Midbrain (tissue), 1 donor: Measurements from ENCODE around the gene LEP.

Source experiments
- DNase-seq: peaks from one replicate; lab custom pipeline; 2025; lab: John Stamatoyannopoulos, UW

The LEP gene

GRCh38 chr7:128247108-128247507, 6.0 kb downstream of the LEP start:
- DNase-seq, result no peak

DNA sequence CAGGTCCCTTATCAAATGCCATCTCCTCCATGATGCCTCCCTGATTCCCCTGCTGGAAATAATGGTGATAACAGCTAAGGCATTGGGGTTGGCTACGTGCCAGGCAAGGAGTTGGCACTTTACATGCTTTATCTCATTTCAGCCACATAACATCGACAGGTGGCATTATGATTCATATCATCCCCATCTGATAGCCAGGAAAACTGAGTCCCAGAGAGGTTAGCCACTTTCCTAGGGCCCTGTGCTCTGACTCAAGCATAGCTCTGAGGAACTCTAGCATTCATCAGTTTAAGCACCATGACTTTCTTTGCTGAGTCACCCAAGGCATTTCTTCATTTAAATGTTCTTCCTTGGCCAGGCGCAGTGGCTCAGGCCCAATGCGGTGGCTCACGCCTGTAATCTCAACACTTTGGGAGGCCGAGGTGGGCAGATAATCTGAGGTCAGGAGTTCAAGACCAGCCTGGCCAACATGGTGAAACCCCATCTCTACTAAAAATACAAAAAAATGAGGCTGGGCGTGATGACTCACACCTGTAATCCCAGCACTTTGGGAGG, 6.6 kb downstream of the LEP start:
- DNase-seq, result no peak

DNA sequence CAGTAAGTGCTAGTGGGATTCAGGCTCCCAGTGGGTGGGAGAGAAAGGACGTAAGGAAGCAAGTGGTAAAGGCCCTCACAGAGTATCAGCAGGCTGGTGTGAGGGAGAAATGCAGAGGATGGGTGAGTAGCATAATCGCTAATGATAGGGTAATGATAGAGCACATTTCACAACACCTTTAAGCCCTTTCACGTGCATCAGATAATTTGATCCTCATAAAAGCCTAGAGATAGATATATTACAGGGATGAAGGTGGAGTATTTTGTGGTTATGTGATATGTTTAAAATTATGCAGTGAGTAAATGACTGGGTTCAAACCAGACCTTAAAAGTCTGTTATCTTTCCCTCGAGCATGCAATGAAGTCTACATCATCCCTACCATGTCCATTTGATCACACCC, 10.3 kb downstream of the LEP start:
- no peak for DNase-seq

DNA sequence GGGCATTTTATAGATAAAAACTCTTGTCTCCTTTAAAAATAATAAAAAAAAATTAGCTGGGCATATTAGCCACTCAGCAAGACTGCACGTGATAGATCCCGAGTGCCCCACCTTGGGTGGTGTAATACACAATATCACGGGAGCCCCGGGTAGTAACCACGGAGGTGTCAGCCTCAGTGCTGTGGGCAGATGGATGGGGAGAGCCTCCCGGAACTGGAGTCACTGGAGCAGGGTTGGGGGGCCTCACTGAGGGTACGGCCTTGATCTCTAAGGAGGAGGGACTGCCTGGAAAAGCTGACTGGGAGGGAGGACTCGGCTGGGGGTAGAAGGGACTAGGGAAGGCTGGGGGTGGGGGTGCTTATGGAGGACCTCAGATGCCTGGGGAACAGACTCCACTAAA, 12.6 kb downstream of the LEP start:
- no peak for DNase-seq

GRCh38 chr7:128254470-128254869, 13.4 kb downstream of the LEP start:
- no peak for DNase-seq

- no peak for DNase-seq
Observed at GRCh38 chr7:128255271-128255670, 14.2 kb downstream of the LEP start.

GRCh38 chr7:128257458-128257857, 16.4 kb downstream of the LEP start:
- DNase-seq, result no peak

DNA sequence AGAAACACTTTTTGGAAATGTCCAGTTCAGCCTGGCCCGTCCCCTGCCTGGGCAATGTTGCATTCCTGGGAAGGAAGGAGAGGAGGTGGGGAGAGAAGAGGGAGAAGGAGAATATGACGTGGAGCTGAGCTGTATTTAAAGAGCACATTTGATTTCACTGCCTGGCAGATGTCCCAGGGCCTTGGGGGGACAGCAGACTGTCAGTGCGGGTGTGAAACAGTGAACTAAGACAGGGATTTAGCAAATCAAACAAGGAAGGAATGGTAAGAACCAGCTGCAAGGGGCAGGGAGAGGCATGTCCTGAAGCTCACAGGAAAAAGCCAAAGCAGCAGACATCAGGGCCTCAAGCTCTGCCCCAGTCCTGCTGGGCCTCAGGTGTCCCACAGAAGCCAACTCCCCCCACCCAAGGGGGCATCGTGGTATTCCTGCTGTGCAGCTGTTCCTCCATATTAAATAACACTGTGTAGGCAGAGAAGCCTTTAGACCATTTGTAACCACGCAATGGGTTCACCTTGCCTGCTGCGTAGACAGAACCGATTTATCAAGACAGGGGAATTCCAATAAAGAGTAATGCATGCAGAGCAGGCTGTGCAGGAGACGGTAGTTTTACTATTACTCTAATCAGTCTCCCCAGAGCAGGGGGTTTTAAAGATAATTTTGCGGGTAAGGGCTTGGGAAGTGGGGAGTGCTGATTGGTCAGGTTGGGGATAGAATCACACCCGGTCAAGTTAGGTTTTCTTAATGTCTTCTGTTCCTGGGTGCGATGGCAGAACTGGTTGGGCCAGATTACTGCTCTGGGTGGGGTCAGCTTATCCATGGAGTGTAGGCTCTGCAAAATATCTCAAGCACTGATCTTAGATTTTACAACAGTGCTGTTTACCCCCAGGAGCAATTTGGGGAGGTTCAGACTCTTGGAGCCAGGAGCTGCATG, 18.3 kb downstream of the LEP start:
- no peak for DNase-seq

DNA sequence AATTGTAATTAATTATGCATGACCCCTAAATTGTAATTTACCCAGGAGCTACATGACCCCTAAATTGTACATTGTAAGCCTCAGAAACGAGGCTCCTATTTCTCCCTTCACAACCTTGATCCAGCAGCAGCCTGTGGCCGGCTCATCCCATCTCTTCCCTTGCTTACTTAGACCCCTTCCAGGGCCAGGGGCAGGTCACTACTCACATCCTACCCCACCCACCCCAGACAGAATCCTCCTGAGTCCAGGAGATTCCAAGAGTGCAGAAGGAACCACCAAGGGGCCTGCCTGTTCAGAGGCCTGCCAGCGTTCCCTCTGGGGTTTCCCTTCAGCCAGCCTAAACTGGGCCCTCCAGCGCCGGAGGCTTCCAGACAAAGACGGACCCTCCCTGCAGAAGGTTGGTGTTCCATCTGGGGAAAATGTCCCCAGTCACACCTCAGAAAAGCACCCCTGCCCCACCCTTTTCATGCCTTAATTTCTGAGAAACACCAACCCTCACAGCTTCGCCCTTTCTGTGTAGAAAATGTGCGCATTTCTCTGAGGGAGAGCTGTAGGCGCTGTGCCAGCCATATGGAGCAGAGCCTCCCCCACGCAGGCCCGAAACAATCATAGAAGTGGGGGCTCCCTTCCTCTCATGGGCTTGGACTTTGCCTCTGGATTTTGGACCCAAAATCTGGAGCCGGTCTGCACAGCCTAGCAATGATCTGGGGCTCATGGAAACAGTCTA, 19.2 kb downstream of the LEP start:
- no peak for DNase-seq

DNA sequence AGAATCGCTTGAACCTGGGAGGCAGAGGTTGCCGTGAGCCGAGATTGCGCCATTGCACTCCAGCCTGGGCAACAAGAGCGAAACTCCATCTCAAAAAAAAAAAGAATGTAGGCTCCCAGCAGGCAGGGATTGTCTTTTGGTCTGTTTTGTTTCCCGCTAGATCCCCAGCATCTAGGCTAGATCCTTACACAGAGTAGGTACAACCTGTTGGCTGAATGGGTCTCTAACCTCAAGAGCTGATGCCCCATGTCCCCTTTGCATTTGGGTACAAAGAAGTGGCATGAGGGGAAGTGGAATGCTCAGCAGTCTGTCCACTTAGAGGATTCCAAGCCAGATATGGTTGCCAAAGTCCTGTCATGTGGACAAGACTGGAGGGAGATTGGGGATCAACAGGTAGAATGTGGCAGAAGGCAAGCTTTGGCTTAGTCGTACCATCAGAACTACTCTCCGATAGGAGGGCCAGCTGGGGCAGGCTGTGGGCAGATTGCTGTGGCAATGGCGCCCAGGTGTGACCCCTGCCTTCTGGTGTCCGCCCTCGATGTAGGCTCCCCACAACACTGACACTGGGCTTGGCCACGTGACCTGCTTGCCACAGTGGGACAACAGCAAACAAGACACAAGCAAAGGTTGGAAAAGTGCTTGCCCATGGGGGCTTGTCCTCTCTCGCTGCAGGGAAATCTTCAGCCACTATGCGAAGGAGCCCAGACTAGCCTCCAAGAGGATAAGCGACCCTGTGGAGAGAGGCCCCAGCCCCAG, 21.4 kb downstream of the LEP start:
- DNase-seq, result no peak

DNA sequence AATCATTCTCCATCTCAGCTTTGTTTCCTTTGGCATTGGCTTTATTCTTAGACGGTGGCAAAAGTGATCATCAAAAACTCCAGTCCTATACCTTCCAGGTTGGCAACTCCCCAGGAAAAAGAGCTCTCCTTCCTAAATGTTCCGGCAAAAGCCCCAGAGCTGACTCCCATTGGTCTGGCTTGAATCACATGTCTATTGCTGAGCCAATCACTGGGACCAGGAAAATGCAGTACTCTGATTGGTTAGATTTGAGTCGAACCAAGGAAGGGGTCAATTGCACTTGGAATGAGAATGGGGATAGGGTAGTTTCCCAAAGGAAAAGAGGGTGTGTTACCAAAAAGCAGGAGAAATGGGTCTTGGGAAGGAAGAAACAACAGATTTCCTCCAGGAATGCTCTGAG, 22.3 kb downstream of the LEP start:
- no peak for DNase-seq

DNA sequence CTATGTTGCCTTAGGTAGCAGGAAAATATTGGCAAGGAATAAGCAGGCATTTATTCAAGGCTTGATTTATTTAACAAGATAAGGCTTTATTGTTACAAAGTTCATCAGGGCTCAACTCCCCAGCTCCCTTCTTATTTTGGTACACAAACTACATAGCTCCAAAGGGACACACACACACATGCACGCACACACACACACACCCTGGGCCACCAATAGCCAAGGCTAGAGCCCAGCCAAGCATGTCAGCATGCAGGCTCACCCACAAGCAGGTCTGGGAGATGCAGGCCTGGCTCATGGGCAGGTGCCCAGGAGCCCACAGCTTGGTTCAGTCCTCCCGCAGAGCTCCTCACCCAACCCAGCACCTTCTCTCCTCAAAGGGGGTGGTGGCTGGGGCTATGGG, 23.4 kb downstream of the LEP start:
- no peak for DNase-seq

DNA sequence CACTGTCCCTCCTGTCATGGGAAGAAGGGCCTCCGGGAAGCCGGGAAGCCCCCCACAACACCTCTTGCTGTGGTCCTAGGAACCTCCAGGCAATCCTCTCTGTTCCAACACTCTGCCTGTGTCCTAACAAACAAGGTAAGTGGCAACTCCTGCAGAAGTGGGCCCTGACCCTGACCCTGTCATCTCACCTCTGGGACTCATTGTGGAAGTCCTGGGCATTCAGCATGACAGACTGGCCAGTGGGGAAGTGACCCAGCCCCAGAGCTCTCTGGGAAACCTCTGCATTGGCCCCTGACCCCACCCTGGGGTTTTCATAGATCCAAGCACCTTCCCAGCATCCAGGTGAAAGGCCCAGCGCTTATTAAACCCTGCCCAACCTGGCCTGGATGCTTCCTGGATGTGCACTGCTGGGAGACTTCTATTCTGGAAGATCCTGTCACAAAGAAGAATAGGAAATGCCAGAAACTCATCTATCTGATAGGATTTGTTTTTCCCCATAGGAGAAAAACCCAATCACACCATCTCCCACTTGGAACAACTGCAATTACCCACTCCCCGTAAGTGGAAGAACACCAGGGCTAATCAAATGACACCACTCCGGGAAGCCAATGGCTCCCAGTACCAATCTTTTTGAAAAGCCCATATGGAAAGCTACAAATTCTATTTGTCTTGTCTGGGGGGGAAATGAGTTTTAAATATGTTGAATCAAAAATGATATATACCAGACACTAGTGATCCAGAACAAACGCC, 24.3 kb downstream of the LEP start:
- DNase-seq, result no peak

GRCh38 chr7:128265906-128266300, 24.8 kb downstream of the LEP start:
- no peak for DNase-seq

GRCh38 chr7:128266529-128266882, 25.4 kb downstream of the LEP start:
- no peak for DNase-seq

GRCh38 chr7:128266883-128267594, 26.0 kb downstream of the LEP start:
- peak; percentile 37 for DNase-seq

- DNase-seq, result no peak
Observed at GRCh38 chr7:128267595-128267924, 26.5 kb downstream of the LEP start.

DNA sequence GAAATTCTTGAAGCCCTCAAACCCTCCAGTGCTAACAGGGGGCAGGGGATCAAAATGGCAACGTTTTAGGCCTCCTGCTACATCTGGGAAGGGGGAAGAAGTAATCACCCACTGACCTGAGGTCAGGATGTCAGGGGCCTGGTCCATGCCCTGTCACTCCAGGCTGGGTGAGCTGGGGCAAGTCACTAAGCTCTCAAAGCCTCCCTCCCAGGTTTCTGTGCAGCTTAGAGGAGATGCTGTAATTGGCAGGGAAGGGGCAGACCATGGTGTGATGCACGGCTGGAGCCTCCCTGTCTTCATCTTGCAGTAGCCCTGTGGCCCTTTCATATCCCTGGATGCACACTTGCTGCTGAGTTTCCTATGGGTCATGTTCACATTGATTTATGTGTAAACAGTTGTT, 27.2 kb downstream of the LEP start:
- DNase-seq, result no peak

DNA sequence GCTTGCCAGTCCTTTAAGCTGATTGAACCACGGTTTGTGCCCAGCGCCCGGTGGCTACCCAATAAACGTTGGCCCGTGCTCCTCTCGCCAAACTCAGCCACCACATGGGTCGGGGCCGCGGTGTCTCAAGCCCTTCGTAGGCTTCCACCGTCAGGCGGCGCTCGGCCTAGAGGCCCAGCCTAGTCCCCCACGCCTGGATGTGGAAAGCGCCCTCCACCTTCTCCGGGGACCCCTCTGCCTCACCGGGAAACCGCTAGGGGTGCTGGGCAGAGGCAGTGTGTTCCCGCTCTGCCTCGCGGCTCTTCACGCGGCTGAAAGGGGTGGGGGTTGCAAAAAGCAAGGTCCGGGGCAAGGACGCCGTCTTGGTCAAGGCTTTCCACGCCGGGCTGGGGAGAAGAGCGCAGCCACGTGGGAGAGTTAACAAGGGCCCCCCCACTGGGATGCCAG, 29.8 kb downstream of the LEP start:
- DNase-seq, result no peak

GRCh38 chr7:128271471-128271941, 30.4 kb downstream of the LEP start:
- no peak for DNase-seq

GRCh38 chr7:128271942-128272481, 30.9 kb downstream of the LEP start:
- no peak for DNase-seq
